HG03039 (cell line): ENCODE measurements around the gene SUV39H2.
"Not testable (repeated sequence)": the region's sequence is repeated elsewhere in the genome, so short reads cannot be mapped to it uniquely, and the experiment has no call there.

Source experiments
- ATAC-seq: cut with Tn5 transposase; IDR thresholded peaks from one replicate; pipeline ENCODE4 v1.9.1; 2021; ENCODE audit warnings: mild to moderate bottlenecking, moderate library complexity; ENCODE audit not compliant: unreplicated experiment

SUV39H2 gene

GRCh38 chr10:14926722-14927416 lies 48.2 kb downstream of the SUV39H2 start:
- ATAC-seq = peak; percentile 96

GRCh38 chr10:14930610-14931009 lies 51.9 kb downstream of the SUV39H2 start:
- no peak for ATAC-seq

- ATAC-seq = no peak
Observed at GRCh38 chr10:14936584-14936983, 57.9 kb downstream of the SUV39H2 start.

- ATAC-seq = not testable (repeated sequence)
Observed at GRCh38 chr10:14938971-14939370, 60.3 kb downstream of the SUV39H2 start.

- peak; percentile 77 for ATAC-seq
Observed at GRCh38 chr10:14942147-14942949, 63.7 kb downstream of the SUV39H2 start.

GRCh38 chr10:14942950-14943338 lies 64.3 kb downstream of the SUV39H2 start:
- ATAC-seq = not testable (repeated sequence)

GRCh38 chr10:14945108-14945507 lies 66.4 kb downstream of the SUV39H2 start:
- ATAC-seq = no peak

GRCh38 chr10:14947268-14947667 lies 68.6 kb downstream of the SUV39H2 start:
- no peak for ATAC-seq

GRCh38 chr10:14949291-14949690 lies 70.6 kb downstream of the SUV39H2 start:
- no peak for ATAC-seq

- ATAC-seq = no peak
Observed at GRCh38 chr10:14952851-14953423, 74.3 kb downstream of the SUV39H2 start.

GRCh38 chr10:14953424-14954000 lies 74.8 kb downstream of the SUV39H2 start:
- ATAC-seq = peak; percentile 27
